CD14-positive monocyte (primary cell): Measurements from ENCODE around the gene TSEN15. TPM values are rescaled to one million over a fixed set of nuclear protein-coding genes. Genes with fewer than 3 reads are reported as not detected.
"Not testable (repeated sequence)": the region's sequence is repeated elsewhere in the genome, so short reads cannot be mapped to it uniquely, and the experiment has no call there.

Source experiments
- DNase-seq, 3 donors: peaks; one replicate each; pipeline ENCODE4 v3.0.0-alpha.2; 2011 to 2022
- H2AFZ ChIP-seq: 2 replicates; pipeline ENCODE4 v1.6.0; 2012; ENCODE audit warnings: mild to moderate bottlenecking, low read depth, low read length, inconsistent platforms; ENCODE audit not compliant: insufficient read depth, poor library complexity, severe bottlenecking
- H3K27ac ChIP-seq, 2 donors: 1 replicate in 1 of 2; 2 replicates in 1 of 2; pipeline ENCODE4 v1.5.1; 2012 to 2013; ENCODE audit warnings: low read length in 2 of 2, control low read depth in 1 of 2, inconsistent platforms in 1 of 2, low read depth in 1 of 2, mild to moderate bottlenecking in 1 of 2
- H3K27me3 ChIP-seq, 2 donors: one replicate each; pipeline versions ENCODE4 v1.6.0 to v1.6.1; 2011 to 2013; ENCODE audit warnings: low read length in 2 of 2; ENCODE audit not compliant: control insufficient read depth in 2 of 2, insufficient read depth in 2 of 2
- H3K36me3 ChIP-seq, 2 donors: replicated peaks in 1 of 2; 1 replicate in 1 of 2; 2 replicates in 1 of 2; pipeline versions ENCODE4 v1.5.1 to v1.6.1; 2012 to 2013; ENCODE audit warnings: low read length in 2 of 2, control low read depth in 1 of 2, inconsistent platforms in 1 of 2, mild to moderate bottlenecking in 1 of 2; ENCODE audit not compliant: insufficient read depth in 2 of 2, control insufficient read depth in 1 of 2
- H3K4me1 ChIP-seq, 2 donors: 1 replicate in 1 of 2; 2 replicates in 1 of 2; pipeline versions ENCODE4 v1.5.1 to v1.6.1; 2012 to 2013; ENCODE audit warnings: low read length in 2 of 2, control low read depth in 1 of 2, inconsistent platforms in 1 of 2, mild to moderate bottlenecking in 1 of 2, moderate library complexity in 1 of 2; ENCODE audit not compliant: insufficient read depth in 2 of 2, control insufficient read depth in 1 of 2
- H3K4me2 ChIP-seq: replicated peaks from 2 replicates; pipeline ENCODE3; 2012; ENCODE audit warnings: low read length, moderate library complexity, mild to moderate bottlenecking; ENCODE audit not compliant: poor library complexity, severe bottlenecking; ENCODE audit errors: extremely low read depth
- H3K4me3 ChIP-seq, 3 experiments: fragments of 200-600 bp in 1 of 3; sonication (generic) in 1 of 3; replicated peaks in 1 of 3; 1 replicate in 2 of 3; 2 replicates in 1 of 3; pipeline ENCODE4 v1.5.1; 2011 to 2013; ENCODE audit warnings: low read length in 3 of 3, mild to moderate bottlenecking in 3 of 3, control low read depth in 2 of 3, low read depth in 2 of 3, inconsistent platforms in 1 of 3, moderate library complexity in 1 of 3
- H3K79me2 ChIP-seq: 2 replicates; pipeline ENCODE4 v1.6.0; 2012; ENCODE audit warnings: mild to moderate bottlenecking, control low read depth, inconsistent platforms, low read length, moderate library complexity; ENCODE audit not compliant: insufficient read depth
- H3K9ac ChIP-seq: 2 replicates; pipeline ENCODE4 v1.6.0; 2017; ENCODE audit warnings: low read length, mild to moderate bottlenecking; ENCODE audit not compliant: insufficient read depth, poor library complexity, severe bottlenecking
- H3K9me3 ChIP-seq, 2 donors: replicated peaks in 1 of 2; 1 replicate in 1 of 2; 2 replicates in 1 of 2; pipeline versions ENCODE4 v1.5.1 to v1.6.1; 2012 to 2013; ENCODE audit warnings: low read length in 2 of 2, control low read depth in 1 of 2; ENCODE audit not compliant: control insufficient read depth in 1 of 2, insufficient read depth in 1 of 2
- H4K20me1 ChIP-seq: 2 replicates; pipeline ENCODE4 v1.6.0; 2012; ENCODE audit warnings: mild to moderate bottlenecking, low read length, control low read depth, moderate library complexity; ENCODE audit not compliant: insufficient read depth
- H3K27ac Mint-ChIP-seq, 7 donors: one replicate each; pipeline ENCODE4 v1.8.0; 2020; ENCODE audit warnings: mild to moderate bottlenecking in 7 of 7, mixed read lengths in 7 of 7, moderate library complexity in 6 of 7, inconsistent platforms in 2 of 7
- H3K27me3 Mint-ChIP-seq, 3 donors: one replicate each; pipeline ENCODE4 v1.8.0; 2021 to 2022; ENCODE audit warnings: low read depth in 3 of 3, mild to moderate bottlenecking in 3 of 3, mixed read lengths in 3 of 3, moderate library complexity in 3 of 3, inconsistent platforms in 1 of 3
- H3K36me3 Mint-ChIP-seq, 2 donors: one replicate each; pipeline ENCODE4 v1.8.0; 2020; ENCODE audit warnings: mixed read lengths in 2 of 2, inconsistent platforms in 1 of 2, mild to moderate bottlenecking in 1 of 2
- H3K4me1 Mint-ChIP-seq: one replicate; pipeline ENCODE4 v1.8.0; 2020; ENCODE audit warnings: mild to moderate bottlenecking, mixed read lengths
- H3K4me3 Mint-ChIP-seq, 2 donors: one replicate each; pipeline ENCODE4 v1.8.0; 2020; ENCODE audit warnings: mild to moderate bottlenecking in 2 of 2, mixed read lengths in 2 of 2, moderate library complexity in 1 of 2
- H3K9me3 Mint-ChIP-seq, 7 donors: one replicate each; pipeline ENCODE4 v1.8.0; 2020 to 2022; ENCODE audit warnings: mixed read lengths in 7 of 7, mild to moderate bottlenecking in 6 of 7, moderate library complexity in 6 of 7, inconsistent platforms in 2 of 7
- CTCF ChIP-seq: fragments of 200-600 bp; IDR thresholded peaks from one replicate; pipeline ENCODE4 v1.8.0; 2022; ENCODE audit warnings: antibody characterized with exemption, mild to moderate bottlenecking
- WGBS: methylation state at CpG from one replicate; pipeline ENCODE4 v1.1.5; 2013; ENCODE audit warnings: missing lambda C conversion rate; ENCODE audit not compliant: insufficient coverage; 5-methylcytosine and 5-hydroxymethylcytosine counted together
- intact Hi-C, 2 donors: fragments of 100-400 bp; cut with micrococcal nuclease; formaldehyde crosslinking; loops; one replicate each; pipeline versions ENCODE4 v1.15.0 to v1.15.1; 2023
- polyA plus RNA-seq, 3 donors: library from polyadenylated mRNA; depleted of rRNA in 1 of 3; unstranded in 2 of 3; stranded (reverse) in 1 of 3; fragments of 300-500 nt in 2 of 3; fragments of >200 nt in 1 of 3; fragmentation: Illumina TruSeq in 2 of 3; gene quantifications; 1 replicate in 2 of 3; 2 replicates in 1 of 3; pipeline ENCODE4 v1.2.3, GENCODE V29; 2012 to 2021

Gene TSEN15
- polyA plus RNA-seq, 3 donors, result 11.8 to 29.4 (median 23.4) TPM

- no peak overlapping the region for H3K27ac Mint-ChIP-seq
Observed at GRCh38 chr1:184093071-184093470, 41.5 kb downstream of the TSEN15 start.

GRCh38 chr1:184096005-184096404, 44.5 kb downstream of the TSEN15 start:
- H2AFZ ChIP-seq, result no peak overlapping the region
- H3K4me2 ChIP-seq, result no peak overlapping the region
- H3K36me3 ChIP-seq, result no peaks in the 10 kb centered on the region
- Mint-ChIP-seq H3K27ac (no peak overlapping the region), H3K36me3 (peaks cover 5 to 6% of the 10 kb centered on the region in 2 donors), H3K9me3 (peaks cover 8 to 16% (median 10%) of the 10 kb centered on the region in 7 donors), H3K4me1 (no peaks in the 10 kb centered on the region), H3K27me3 (no peaks in the 10 kb centered on the region), H3K4me3 (no peak overlapping the region)
- peaks cover 9% of the 10 kb centered on the region in 2 donors for H3K9me3 ChIP-seq
- H3K27ac ChIP-seq, result no peak overlapping the region
- no peaks in the 10 kb centered on the region for H3K4me1 ChIP-seq
- no peak for TF ChIP-seq CTCF
- WGBS, result no CpG with 5 or more reads among the region's 1 CpG
- H3K27me3 ChIP-seq, result no peaks in the 10 kb centered on the region
- H3K79me2 ChIP-seq, result no peaks in the 10 kb centered on the region
- DNase-seq, result no peak
- intact Hi-C loops, result no loop called here
- no peak overlapping the region for H3K4me3 ChIP-seq
- no peak overlapping the region for H3K9ac ChIP-seq
- H4K20me1 ChIP-seq, result no peaks in the 10 kb centered on the region

More at GRCh38 chr1:184093071-184093470, 41.5 kb downstream of the TSEN15 start:
- H3K4me1 ChIP-seq, result no peaks in the 10 kb centered on the region
- H3K36me3 ChIP-seq, result no peaks in the 10 kb centered on the region
- Mint-ChIP-seq H3K36me3 (peaks cover 0 to 7% of the 10 kb centered on the region in 2 donors), H3K9me3 (peaks cover 0 to 9% (median 0%) of the 10 kb centered on the region in 7 donors), H3K27me3 (no peaks in the 10 kb centered on the region), H3K4me3 (no peak overlapping the region), H3K4me1 (no peaks in the 10 kb centered on the region)
- intact Hi-C loops, result no loop called here
- no peaks in the 10 kb centered on the region for H4K20me1 ChIP-seq
- no peaks in the 10 kb centered on the region for H3K27me3 ChIP-seq
- peaks cover 0 to under 1% of the 10 kb centered on the region in 2 donors for H3K9me3 ChIP-seq
- TF ChIP-seq CTCF, result no peak
- no peak overlapping the region for H3K27ac ChIP-seq
- no peaks in the 10 kb centered on the region for H3K79me2 ChIP-seq
- no peak overlapping the region for H3K4me2 ChIP-seq
- no peak overlapping the region for H2AFZ ChIP-seq
- no peak overlapping the region for H3K9ac ChIP-seq
- DNase-seq, result no peak
- H3K4me3 ChIP-seq, result no peak overlapping the region
- WGBS, result 100% methylated on average over 1 of the region's 2 CpGs

GRCh38 chr1:184096580-184096979, 45.0 kb downstream of the TSEN15 start:
- H3K36me3 Mint-ChIP-seq, H3K27ac Mint-ChIP-seq, H3K4me2 ChIP-seq, H3K4me3 Mint-ChIP-seq, H3K36me3 ChIP-seq, H2AFZ ChIP-seq, H3K4me3 ChIP-seq, H3K27me3 ChIP-seq, H3K9ac ChIP-seq, intact Hi-C loops, H3K27me3 Mint-ChIP-seq, H3K4me1 ChIP-seq, H3K79me2 ChIP-seq, H3K4me1 Mint-ChIP-seq, DNase-seq, H3K27ac ChIP-seq, H4K20me1 ChIP-seq: not testable (repeated sequence)
- WGBS, result no CpG with 5 or more reads among the region's 5 CpGs
- peaks cover 9 to 11% of the 10 kb centered on the region in 2 donors for H3K9me3 ChIP-seq
- H3K9me3 Mint-ChIP-seq, result peaks cover 8 to 17% (median 10%) of the 10 kb centered on the region in 7 donors
